Measurements from ENCODE around the gene HUNK. TPM values are rescaled to one million over a fixed set of nuclear protein-coding genes. Genes with fewer than 3 reads are reported as not detected.
A peak's percentile ranks its signal among the peaks of the same experiment; 100 is the strongest.

The HUNK gene
- total and polyA plus RNA-seq, 2 experiments from 2014 or later, result 1.6 to 5.1 TPM

DNA sequence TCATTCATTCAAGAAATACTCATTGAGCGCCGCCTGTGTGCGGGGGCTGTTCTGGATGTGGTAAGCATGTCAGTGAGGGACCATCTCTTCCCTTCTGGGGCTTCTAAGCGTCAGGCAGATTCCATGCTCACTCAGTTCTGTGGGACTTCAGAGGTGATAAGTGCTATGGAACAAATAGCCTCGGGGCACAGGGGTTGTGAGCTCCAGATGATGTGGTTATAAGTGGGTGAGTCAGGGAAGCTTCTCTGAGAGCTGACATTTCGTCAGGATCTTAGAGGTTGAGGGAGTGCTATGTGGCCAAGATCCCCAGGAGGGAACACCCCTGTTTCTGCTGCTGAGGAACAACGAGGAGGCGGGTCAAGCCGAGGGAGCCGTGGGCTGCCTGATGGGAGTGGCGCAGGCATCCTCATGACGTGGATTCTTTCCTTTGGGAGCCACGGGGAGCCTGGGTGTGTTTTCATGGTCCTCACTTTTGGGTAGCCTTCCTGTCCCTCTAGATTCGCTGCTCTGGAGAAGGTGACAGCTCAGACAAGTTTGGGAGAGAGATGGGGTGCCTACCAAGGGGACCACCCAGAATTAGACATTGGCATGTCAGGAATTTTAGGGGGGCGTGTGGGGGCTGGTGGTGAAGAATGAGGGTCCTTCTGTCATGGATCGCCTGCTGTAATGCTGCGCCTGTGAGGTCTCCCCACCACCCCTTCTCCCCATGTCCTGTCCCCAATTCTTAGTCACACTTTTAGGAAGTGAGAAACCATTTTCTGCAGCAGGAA is 38.5 kb downstream of the HUNK start:
- Histone ChIP-seq H3K36me3 (ENCODE audit: insufficient read depth) (no peaks in the 10 kb centered on the region), H3K4me1 (ENCODE audit: insufficient read depth) (peaks cover 65% of the 10 kb centered on the region), H2AFZ (no peak overlapping the region), H3K27me3 (ENCODE audit: insufficient read depth) (no peaks in the 10 kb centered on the region), H3F3A (replicated peaks; ENCODE audit: low read depth) (peaks cover 10% of the 10 kb centered on the region), H3K4me3 (no peak overlapping the region), H3K79me2 (replicated peaks; ENCODE audit: insufficient read depth) (peaks cover 5% of the 10 kb centered on the region; the same call in 1 of the 2 replicates), H4K20me1 (replicated peaks; ENCODE audit: insufficient read depth) (no peaks in the 10 kb centered on the region), H3K9me2 (ENCODE audit: insufficient read depth) (peaks cover 4% of the 10 kb centered on the region; the same call in 1 of the 2 replicates), H3K27ac (ENCODE audit: low read depth) (no peak overlapping the region), H3K4me2 (peak overlapping the region; percentile 50; the same call in 1 of the 2 replicates)
- H3K27me3 Mint-ChIP-seq (ENCODE audit: insufficient read depth, low read depth, poor library complexity), result peaks cover 21% of the 10 kb centered on the region
- H3K36me3 Mint-ChIP-seq (ENCODE audit: low read depth), result peaks cover 9% of the 10 kb centered on the region; the same call in 2 of the 3 replicates
- peaks cover 75% of the 10 kb centered on the region for H3K4me1 Mint-ChIP-seq
- H3K9me3 Mint-ChIP-seq, result peaks cover 4% of the 10 kb centered on the region; the same call in 1 of the 3 replicates
- no peak overlapping the region for H3K27ac Mint-ChIP-seq
- TF ChIP-seq EZH2 (IDR thresholded peaks at IDR 0.05; ENCODE audit: low read depth, unreplicated experiment) (no peak), POLR2AphosphoS5 (IDR thresholded peaks at IDR 0.05; ENCODE audit: low read depth) (no peak), CREB1 (CRISPR knock-in tag; IDR thresholded peaks at IDR 0.05; ENCODE audit: low read depth) (no peak), EZH2phosphoT487 (IDR thresholded peaks at IDR 0.05; ENCODE audit: unreplicated experiment) (no peak), STAT1 (IDR thresholded peaks at IDR 0.05; ENCODE audit: unreplicated experiment) (no peak), ZNF114 (CRISPR knock-in tag; IDR thresholded peaks at IDR 0.05) (no peak), NANOG (IDR thresholded peaks at IDR 0.05; ENCODE audit: borderline replicate concordance) (no peak), JUNB (IDR thresholded peaks at IDR 0.05; ENCODE audit: unreplicated experiment) (no peak), ZNF331 (CRISPR knock-in tag; IDR thresholded peaks at IDR 0.05; ENCODE audit: low read depth) (no peak)
- TF ChIP-seq, protein P1, sequence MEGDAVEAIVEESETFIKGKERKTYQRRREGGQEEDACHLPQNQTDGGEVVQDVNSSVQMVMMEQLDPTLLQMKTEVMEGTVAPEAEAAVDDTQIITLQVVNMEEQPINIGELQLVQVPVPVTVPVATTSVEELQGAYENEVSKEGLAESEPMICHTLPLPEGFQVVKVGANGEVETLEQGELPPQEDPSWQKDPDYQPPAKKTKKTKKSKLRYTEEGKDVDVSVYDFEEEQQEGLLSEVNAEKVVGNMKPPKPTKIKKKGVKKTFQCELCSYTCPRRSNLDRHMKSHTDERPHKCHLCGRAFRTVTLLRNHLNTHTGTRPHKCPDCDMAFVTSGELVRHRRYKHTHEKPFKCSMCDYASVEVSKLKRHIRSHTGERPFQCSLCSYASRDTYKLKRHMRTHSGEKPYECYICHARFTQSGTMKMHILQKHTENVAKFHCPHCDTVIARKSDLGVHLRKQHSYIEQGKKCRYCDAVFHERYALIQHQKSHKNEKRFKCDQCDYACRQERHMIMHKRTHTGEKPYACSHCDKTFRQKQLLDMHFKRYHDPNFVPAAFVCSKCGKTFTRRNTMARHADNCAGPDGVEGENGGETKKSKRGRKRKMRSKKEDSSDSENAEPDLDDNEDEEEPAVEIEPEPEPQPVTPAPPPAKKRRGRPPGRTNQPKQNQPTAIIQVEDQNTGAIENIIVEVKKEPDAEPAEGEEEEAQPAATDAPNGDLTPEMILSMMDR (conservative IDR thresholded peaks at IDR 0.05; ENCODE audit: low read depth in 2 of 2), result no peak
- TF ChIP-seq, protein P2, sequence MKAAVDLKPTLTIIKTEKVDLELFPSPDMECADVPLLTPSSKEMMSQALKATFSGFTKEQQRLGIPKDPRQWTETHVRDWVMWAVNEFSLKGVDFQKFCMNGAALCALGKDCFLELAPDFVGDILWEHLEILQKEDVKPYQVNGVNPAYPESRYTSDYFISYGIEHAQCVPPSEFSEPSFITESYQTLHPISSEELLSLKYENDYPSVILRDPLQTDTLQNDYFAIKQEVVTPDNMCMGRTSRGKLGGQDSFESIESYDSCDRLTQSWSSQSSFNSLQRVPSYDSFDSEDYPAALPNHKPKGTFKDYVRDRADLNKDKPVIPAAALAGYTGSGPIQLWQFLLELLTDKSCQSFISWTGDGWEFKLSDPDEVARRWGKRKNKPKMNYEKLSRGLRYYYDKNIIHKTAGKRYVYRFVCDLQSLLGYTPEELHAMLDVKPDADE (IDR thresholded peaks at IDR 0.05), result no peak
- TF ChIP-seq, protein P3, sequence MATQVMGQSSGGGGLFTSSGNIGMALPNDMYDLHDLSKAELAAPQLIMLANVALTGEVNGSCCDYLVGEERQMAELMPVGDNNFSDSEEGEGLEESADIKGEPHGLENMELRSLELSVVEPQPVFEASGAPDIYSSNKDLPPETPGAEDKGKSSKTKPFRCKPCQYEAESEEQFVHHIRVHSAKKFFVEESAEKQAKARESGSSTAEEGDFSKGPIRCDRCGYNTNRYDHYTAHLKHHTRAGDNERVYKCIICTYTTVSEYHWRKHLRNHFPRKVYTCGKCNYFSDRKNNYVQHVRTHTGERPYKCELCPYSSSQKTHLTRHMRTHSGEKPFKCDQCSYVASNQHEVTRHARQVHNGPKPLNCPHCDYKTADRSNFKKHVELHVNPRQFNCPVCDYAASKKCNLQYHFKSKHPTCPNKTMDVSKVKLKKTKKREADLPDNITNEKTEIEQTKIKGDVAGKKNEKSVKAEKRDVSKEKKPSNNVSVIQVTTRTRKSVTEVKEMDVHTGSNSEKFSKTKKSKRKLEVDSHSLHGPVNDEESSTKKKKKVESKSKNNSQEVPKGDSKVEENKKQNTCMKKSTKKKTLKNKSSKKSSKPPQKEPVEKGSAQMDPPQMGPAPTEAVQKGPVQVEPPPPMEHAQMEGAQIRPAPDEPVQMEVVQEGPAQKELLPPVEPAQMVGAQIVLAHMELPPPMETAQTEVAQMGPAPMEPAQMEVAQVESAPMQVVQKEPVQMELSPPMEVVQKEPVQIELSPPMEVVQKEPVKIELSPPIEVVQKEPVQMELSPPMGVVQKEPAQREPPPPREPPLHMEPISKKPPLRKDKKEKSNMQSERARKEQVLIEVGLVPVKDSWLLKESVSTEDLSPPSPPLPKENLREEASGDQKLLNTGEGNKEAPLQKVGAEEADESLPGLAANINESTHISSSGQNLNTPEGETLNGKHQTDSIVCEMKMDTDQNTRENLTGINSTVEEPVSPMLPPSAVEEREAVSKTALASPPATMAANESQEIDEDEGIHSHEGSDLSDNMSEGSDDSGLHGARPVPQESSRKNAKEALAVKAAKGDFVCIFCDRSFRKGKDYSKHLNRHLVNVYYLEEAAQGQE (IDR thresholded peaks at IDR 0.05; ENCODE audit: unreplicated experiment), result no peak
- TF ChIP-seq, protein P4, sequence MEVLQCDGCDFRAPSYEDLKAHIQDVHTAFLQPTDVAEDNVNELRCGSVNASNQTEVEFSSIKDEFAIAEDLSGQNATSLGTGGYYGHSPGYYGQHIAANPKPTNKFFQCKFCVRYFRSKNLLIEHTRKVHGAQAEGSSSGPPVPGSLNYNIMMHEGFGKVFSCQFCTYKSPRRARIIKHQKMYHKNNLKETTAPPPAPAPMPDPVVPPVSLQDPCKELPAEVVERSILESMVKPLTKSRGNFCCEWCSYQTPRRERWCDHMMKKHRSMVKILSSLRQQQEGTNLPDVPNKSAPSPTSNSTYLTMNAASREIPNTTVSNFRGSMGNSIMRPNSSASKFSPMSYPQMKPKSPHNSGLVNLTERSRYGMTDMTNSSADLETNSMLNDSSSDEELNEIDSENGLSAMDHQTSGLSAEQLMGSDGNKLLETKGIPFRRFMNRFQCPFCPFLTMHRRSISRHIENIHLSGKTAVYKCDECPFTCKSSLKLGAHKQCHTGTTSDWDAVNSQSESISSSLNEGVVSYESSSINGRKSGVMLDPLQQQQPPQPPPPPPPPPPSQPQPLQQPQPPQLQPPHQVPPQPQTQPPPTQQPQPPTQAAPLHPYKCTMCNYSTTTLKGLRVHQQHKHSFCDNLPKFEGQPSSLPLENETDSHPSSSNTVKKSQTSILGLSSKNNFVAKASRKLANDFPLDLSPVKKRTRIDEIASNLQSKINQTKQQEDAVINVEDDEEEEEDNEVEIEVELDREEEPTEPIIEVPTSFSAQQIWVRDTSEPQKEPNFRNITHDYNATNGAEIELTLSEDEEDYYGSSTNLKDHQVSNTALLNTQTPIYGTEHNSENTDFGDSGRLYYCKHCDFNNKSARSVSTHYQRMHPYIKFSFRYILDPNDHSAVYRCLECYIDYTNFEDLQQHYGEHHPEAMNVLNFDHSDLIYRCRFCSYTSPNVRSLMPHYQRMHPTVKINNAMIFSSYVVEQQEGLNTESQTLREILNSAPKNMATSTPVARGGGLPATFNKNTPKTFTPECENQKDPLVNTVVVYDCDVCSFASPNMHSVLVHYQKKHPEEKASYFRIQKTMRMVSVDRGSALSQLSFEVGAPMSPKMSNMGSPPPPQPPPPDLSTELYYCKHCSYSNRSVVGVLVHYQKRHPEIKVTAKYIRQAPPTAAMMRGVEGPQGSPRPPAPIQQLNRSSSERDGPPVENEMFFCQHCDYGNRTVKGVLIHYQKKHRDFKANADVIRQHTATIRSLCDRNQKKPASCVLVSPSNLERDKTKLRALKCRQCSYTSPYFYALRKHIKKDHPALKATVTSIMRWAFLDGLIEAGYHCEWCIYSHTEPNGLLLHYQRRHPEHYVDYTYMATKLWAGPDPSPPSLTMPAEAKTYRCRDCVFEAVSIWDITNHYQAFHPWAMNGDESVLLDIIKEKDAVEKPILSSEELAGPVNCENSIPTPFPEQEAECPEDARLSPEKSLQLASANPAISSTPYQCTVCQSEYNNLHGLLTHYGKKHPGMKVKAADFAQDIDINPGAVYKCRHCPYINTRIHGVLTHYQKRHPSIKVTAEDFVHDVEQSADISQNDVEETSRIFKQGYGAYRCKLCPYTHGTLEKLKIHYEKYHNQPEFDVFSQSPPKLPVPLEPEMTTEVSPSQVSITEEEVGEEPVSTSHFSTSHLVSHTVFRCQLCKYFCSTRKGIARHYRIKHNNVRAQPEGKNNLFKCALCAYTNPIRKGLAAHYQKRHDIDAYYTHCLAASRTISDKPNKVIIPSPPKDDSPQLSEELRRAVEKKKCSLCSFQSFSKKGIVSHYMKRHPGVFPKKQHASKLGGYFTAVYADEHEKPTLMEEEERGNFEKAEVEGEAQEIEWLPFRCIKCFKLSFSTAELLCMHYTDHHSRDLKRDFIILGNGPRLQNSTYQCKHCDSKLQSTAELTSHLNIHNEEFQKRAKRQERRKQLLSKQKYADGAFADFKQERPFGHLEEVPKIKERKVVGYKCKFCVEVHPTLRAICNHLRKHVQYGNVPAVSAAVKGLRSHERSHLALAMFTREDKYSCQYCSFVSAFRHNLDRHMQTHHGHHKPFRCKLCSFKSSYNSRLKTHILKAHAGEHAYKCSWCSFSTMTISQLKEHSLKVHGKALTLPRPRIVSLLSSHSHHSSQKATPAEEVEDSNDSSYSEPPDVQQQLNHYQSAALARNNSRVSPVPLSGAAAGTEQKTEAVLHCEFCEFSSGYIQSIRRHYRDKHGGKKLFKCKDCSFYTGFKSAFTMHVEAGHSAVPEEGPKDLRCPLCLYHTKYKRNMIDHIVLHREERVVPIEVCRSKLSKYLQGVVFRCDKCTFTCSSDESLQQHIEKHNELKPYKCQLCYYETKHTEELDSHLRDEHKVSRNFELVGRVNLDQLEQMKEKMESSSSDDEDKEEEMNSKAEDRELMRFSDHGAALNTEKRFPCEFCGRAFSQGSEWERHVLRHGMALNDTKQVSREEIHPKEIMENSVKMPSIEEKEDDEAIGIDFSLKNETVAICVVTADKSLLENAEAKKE (CRISPR knock-in tag; IDR thresholded peaks at IDR 0.05), result no peak
- ATAC-seq (no peak), DNase-seq (ENCODE audit: low spot score) (no peak)
- H3K4me3 Mint-ChIP-seq, result no peak overlapping the region
